K562 (cell line): ENCODE measurements around the gene RGS3.

Experiments
- CREBBP ChIP-seq: IDR thresholded peaks from one replicate; pipeline ENCODE4 v1.6.1; 2012; ENCODE audit warnings: low read depth, mild to moderate bottlenecking, control low read depth, inconsistent platforms, low read length
- CTCF ChIP-seq, 3 experiments: IDR thresholded peaks in 2 of 3; conservative IDR thresholded peaks in 1 of 3; 2 replicates each; pipeline ENCODE4 v1.5.1; 2011 to 2012; ENCODE audit warnings: low read length in 3 of 3, mild to moderate bottlenecking in 3 of 3, control low read depth in 2 of 3, improper control_type of control experiment in 1 of 3, inconsistent platforms in 1 of 3, low read depth in 1 of 3, mixed read lengths in 1 of 3, moderate library complexity in 1 of 3; ENCODE audit not compliant: insufficient read depth in 2 of 3
- NBN ChIP-seq: fragments of 450-650 bp; IDR thresholded peaks from 2 replicates; pipeline ENCODE4 v1.6.1; 2016; ENCODE audit warnings: low read depth, mild to moderate bottlenecking
- PREB ChIP-seq: sonication (generic); formaldehyde crosslinking; IDR thresholded peaks from 2 replicates; pipeline ENCODE4 v1.8.1; 2023; ENCODE audit warnings: mild to moderate bottlenecking, missing genetic modification reagents
- SMAD2 ChIP-seq: fragments of 150-350 bp; IDR thresholded peaks from 2 replicates; pipeline ENCODE4 v1.6.1; 2014; ENCODE audit warnings: low read depth, mild to moderate bottlenecking, low read length
- TSC22D4 ChIP-seq: fragments of 450-650 bp; IDR thresholded peaks from 2 replicates; pipeline ENCODE4 v1.6.1; 2016; ENCODE audit warnings: missing genetic modification characterization, missing biosample characterization, control low read depth
- ZNF121 ChIP-seq: sonication (generic); formaldehyde crosslinking; conservative IDR thresholded peaks from 2 replicates; pipeline ENCODE4 v1.8.0; 2022; ENCODE audit warnings: missing genetic modification reagents

GRCh38 chr9:113511856-113512761 lies 48.6 kb downstream of the RGS3 start:
- TF ChIP-seq CTCF (IDR thresholded peaks at IDR 0.05 in 2 of 3, conservative IDR thresholded peaks at IDR 0.05 in 1 of 3; ENCODE audit: insufficient read depth in 2 of 3, low read depth in 1 of 3, low read length in 3 of 3) = no peak
- no peak for TF ChIP-seq ZNF121 (CRISPR knock-in tag)
- no peak for TF ChIP-seq TSC22D4 (tag)
- no peak for TF ChIP-seq SMAD2
- TF ChIP-seq NBN = no peak
- TF ChIP-seq CREBBP = no peak
- TF ChIP-seq PREB (CRISPR knock-in tag) = no peak
